H9 (cell line): ENCODE measurements around the gene TCTA. TPM values are rescaled to one million over a fixed set of nuclear protein-coding genes. Genes with fewer than 3 reads are reported as not detected.

ENCODE experiments used
- DNase-seq: peaks from one replicate; pipeline ENCODE4 v3.0.0-alpha.2; 2017
- H2AFZ ChIP-seq: one replicate; pipeline ENCODE4 v1.6.1; 2013; ENCODE audit warnings: mild to moderate bottlenecking, low read length, control low read depth, moderate library complexity
- H2AK5ac ChIP-seq: 2 replicates; pipeline ENCODE4 v1.6.1; 2013; ENCODE audit warnings: low read length, control low read depth, mixed read lengths; ENCODE audit not compliant: insufficient read length
- H2BK120ac ChIP-seq: one replicate; pipeline ENCODE4 v1.6.1; 2013; ENCODE audit warnings: low read depth, mild to moderate bottlenecking, low read length, control low read depth, inconsistent platforms; ENCODE audit not compliant: poor library complexity, severe bottlenecking
- H2BK12ac ChIP-seq: 2 replicates; pipeline ENCODE4 v1.6.1; 2013; ENCODE audit warnings: low read length, control low read depth, mixed read lengths, low read depth; ENCODE audit not compliant: insufficient read length
- H2BK15ac ChIP-seq: 2 replicates; pipeline ENCODE4 v1.6.1; 2013; ENCODE audit warnings: low read depth, low read length, control low read depth
- H2BK20ac ChIP-seq: one replicate; pipeline ENCODE4 v1.6.1; 2013; ENCODE audit warnings: low read depth, mild to moderate bottlenecking, low read length, control low read depth, inconsistent platforms; ENCODE audit not compliant: poor library complexity, severe bottlenecking
- H2BK5ac ChIP-seq: 2 replicates; pipeline ENCODE4 v1.6.1; 2013; ENCODE audit warnings: low read length, control low read depth, mixed read lengths; ENCODE audit not compliant: insufficient read length
- H3K14ac ChIP-seq: 2 replicates; pipeline ENCODE4 v1.6.1; 2013; ENCODE audit warnings: low read length, control low read depth; ENCODE audit not compliant: insufficient read depth
- H3K18ac ChIP-seq: 2 replicates; pipeline ENCODE4 v1.6.1; 2013; ENCODE audit warnings: low read depth, mild to moderate bottlenecking, mixed read lengths, low read length, control low read depth; ENCODE audit not compliant: insufficient read length
- H3K23ac ChIP-seq: 2 replicates; pipeline ENCODE4 v1.6.1; 2013; ENCODE audit warnings: low read length, control low read depth, mixed read lengths, low read depth; ENCODE audit not compliant: insufficient read length
- H3K23me2 ChIP-seq: 2 replicates; pipeline ENCODE4 v1.6.1; 2013; ENCODE audit warnings: low read depth, mild to moderate bottlenecking, mixed read lengths, low read length, control low read depth; ENCODE audit not compliant: insufficient read length, poor library complexity, severe bottlenecking
- H3K27ac ChIP-seq: 2 replicates; pipeline ENCODE4 v1.5.1; 2013; ENCODE audit warnings: low read length, control low read depth, mixed read lengths, low read depth; ENCODE audit not compliant: insufficient read length
- H3K27me3 ChIP-seq: 2 replicates; pipeline ENCODE4 v1.6.1; 2013; ENCODE audit warnings: low read length, control low read depth, inconsistent platforms; ENCODE audit not compliant: insufficient read depth
- H3K4ac ChIP-seq: 2 replicates; pipeline ENCODE4 v1.6.1; 2013; ENCODE audit warnings: low read depth, mild to moderate bottlenecking, control low read depth, inconsistent platforms, low read length, moderate library complexity
- H3K4me1 ChIP-seq: 2 replicates; pipeline ENCODE4 v1.6.1; 2013; ENCODE audit warnings: low read length, control low read depth, inconsistent platforms; ENCODE audit not compliant: insufficient read depth
- H3K4me2 ChIP-seq: 2 replicates; pipeline ENCODE4 v1.6.1; 2013; ENCODE audit warnings: low read length, control low read depth, mixed read lengths; ENCODE audit not compliant: insufficient read length, insufficient read depth
- H3K56ac ChIP-seq: 2 replicates; pipeline ENCODE4 v1.6.1; 2013; ENCODE audit warnings: low read depth, mild to moderate bottlenecking, mixed read lengths, low read length, control low read depth; ENCODE audit not compliant: insufficient read length
- H3K79me1 ChIP-seq: 2 replicates; pipeline ENCODE4 v1.6.1; 2013; ENCODE audit warnings: low read depth, mild to moderate bottlenecking, moderate library complexity, low read length, control low read depth, inconsistent platforms; ENCODE audit not compliant: insufficient read depth, poor library complexity, severe bottlenecking
- H3K79me2 ChIP-seq: 2 replicates; pipeline ENCODE4 v1.6.1; 2013; ENCODE audit warnings: low read length, control low read depth, inconsistent platforms; ENCODE audit not compliant: insufficient read depth
- H3K9ac ChIP-seq: 2 replicates; pipeline ENCODE4 v1.6.1; 2013; ENCODE audit warnings: low read length, control low read depth, mixed read lengths; ENCODE audit not compliant: insufficient read length; ENCODE audit errors: extremely low read depth
- H3K9me3 ChIP-seq: one replicate; pipeline ENCODE4 v1.6.1; 2013; ENCODE audit warnings: low read depth, low read length, inconsistent platforms; ENCODE audit not compliant: control insufficient read depth
- H3T11ph ChIP-seq: one replicate; pipeline ENCODE4 v1.6.1; 2013; ENCODE audit warnings: mild to moderate bottlenecking, low read length, control low read depth, inconsistent platforms
- H4K20me1 ChIP-seq: one replicate; pipeline ENCODE4 v1.6.1; 2013; ENCODE audit not compliant: control insufficient read depth, insufficient read length, insufficient read depth
- H4K5ac ChIP-seq: 2 replicates; pipeline ENCODE4 v1.6.1; 2013; ENCODE audit warnings: low read depth, mild to moderate bottlenecking, mixed read lengths, low read length, control low read depth; ENCODE audit not compliant: insufficient read length
- H4K8ac ChIP-seq: replicated peaks from 2 replicates; pipeline ENCODE4 v1.6.1; 2013; ENCODE audit warnings: low read length, control low read depth, mixed read lengths, low read depth; ENCODE audit not compliant: insufficient read length
- H4K91ac ChIP-seq: 2 replicates; pipeline ENCODE4 v1.6.1; 2013; ENCODE audit warnings: low read depth, mild to moderate bottlenecking, moderate library complexity, mixed read lengths, low read length, control low read depth; ENCODE audit not compliant: insufficient read length
- H3K27ac Mint-ChIP-seq, 3 experiments: 2 replicates in 2 of 3; 3 replicates in 1 of 3; pipeline ENCODE4 v1.8.0; 2020 to 2021; ENCODE audit warnings: mixed read lengths in 3 of 3, mild to moderate bottlenecking in 1 of 3, moderate library complexity in 1 of 3
- H3K27me3 Mint-ChIP-seq: 2 replicates; pipeline ENCODE4 v1.8.0; 2021; ENCODE audit warnings: low read depth, mild to moderate bottlenecking, moderate library complexity, mixed read lengths
- H3K36me3 Mint-ChIP-seq, 3 experiments: 2 replicates in 2 of 3; 3 replicates in 1 of 3; pipeline ENCODE4 v1.8.0; 2020 to 2021; ENCODE audit warnings: low read depth in 3 of 3, mixed read lengths in 3 of 3; ENCODE audit not compliant: insufficient read depth in 1 of 3
- H3K4me1 Mint-ChIP-seq, 2 experiments: 2 replicates each; pipeline ENCODE4 v1.8.0; 2020; ENCODE audit warnings: mixed read lengths in 2 of 2
- H3K4me3 Mint-ChIP-seq, 2 experiments: 2 replicates in 1 of 2; 3 replicates in 1 of 2; pipeline ENCODE4 v1.8.0; 2020 to 2021; ENCODE audit warnings: mild to moderate bottlenecking in 2 of 2, mixed read lengths in 2 of 2, moderate library complexity in 1 of 2
- H3K9me3 Mint-ChIP-seq, 2 experiments: 2 replicates in 1 of 2; 3 replicates in 1 of 2; pipeline ENCODE4 v1.8.0; 2020; ENCODE audit warnings: mild to moderate bottlenecking in 2 of 2, mixed read lengths in 2 of 2, moderate library complexity in 1 of 2
- WGBS: extraction: QIAGEN DNeasy Blood & Tissue Kit; methylation state at CpG from one replicate; pipeline ENCODE4 v1.1.7; 2013; ENCODE audit warnings: missing lambda C conversion rate, low lambda C conversion rate, mixed read lengths; ENCODE audit not compliant: insufficient read length; ENCODE audit errors: extremely low coverage; 5-methylcytosine and 5-hydroxymethylcytosine counted together
- total RNA-seq: library from RNA; stranded (reverse); gene quantifications from 2 replicates; pipeline ENCODE4 v1.2.1, GENCODE V29; 2021
- TF ChIP-seq, protein P1 (sequence below): fragments of 200-600 bp; sonication (generic); conservative IDR thresholded peaks from 3 replicates; pipeline ENCODE4 v1.8.0; 2021; ENCODE audit warnings: antibody characterized with exemption, mild to moderate bottlenecking

The TCTA gene
- total RNA-seq, 1 experiment from 2014 or later, result 11.2 TPM

DNA sequence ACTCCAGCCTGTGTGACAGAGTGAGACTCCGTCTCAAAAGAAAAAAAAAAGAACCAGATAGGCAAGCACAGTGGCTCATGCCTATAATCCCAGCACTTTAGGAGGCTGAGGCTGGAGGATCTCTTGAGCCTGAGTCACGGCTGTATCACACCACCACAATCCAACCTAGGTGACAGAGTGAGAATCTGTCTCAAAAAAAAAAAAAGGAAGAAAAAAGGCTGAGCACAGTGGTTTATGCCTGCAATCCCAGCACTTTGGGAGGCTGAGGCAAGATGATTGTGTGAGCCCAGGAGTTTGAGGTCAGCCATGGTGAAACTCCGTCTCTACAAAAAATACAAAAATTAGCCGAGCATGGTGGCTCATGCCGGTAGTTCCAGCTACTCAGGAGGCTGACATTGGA is 22.5 kb downstream of the TCTA start:
- no peaks in the 10 kb centered on the region for H3K9me3 Mint-ChIP-seq
- no peak overlapping the region for H2BK120ac ChIP-seq
- H2AFZ ChIP-seq, result no peak overlapping the region
- DNase-seq, result no peak
- H3K23me2 ChIP-seq, result no peaks in the 10 kb centered on the region
- no peak overlapping the region for H3T11ph ChIP-seq
- H3K4me1 ChIP-seq, result no peaks in the 10 kb centered on the region
- H3K14ac ChIP-seq, result no peak overlapping the region
- WGBS, result no CpG with 5 or more reads among the region's 5 CpGs
- H3K4me2 ChIP-seq, result no peak overlapping the region
- no peak overlapping the region for H3K18ac ChIP-seq
- H3K56ac ChIP-seq, result no peak overlapping the region
- H2BK12ac ChIP-seq, result no peak overlapping the region
- no peak overlapping the region for H2BK5ac ChIP-seq
- H4K5ac ChIP-seq, result no peak overlapping the region
- H3K9me3 ChIP-seq, result no peaks in the 10 kb centered on the region
- H4K91ac ChIP-seq, result no peak overlapping the region
- H3K9ac ChIP-seq, result no peak overlapping the region
- no peak overlapping the region for H2AK5ac ChIP-seq
- no peak overlapping the region for H2BK20ac ChIP-seq
- no peaks in the 10 kb centered on the region for H3K36me3 Mint-ChIP-seq
- H3K79me2 ChIP-seq, result no peaks in the 10 kb centered on the region
- no peak overlapping the region for H3K23ac ChIP-seq
- no peak overlapping the region for H3K27ac ChIP-seq
- H3K79me1 ChIP-seq, result no peaks in the 10 kb centered on the region
- H3K4me1 Mint-ChIP-seq, result no peaks in the 10 kb centered on the region
- TF ChIP-seq, protein P1, sequence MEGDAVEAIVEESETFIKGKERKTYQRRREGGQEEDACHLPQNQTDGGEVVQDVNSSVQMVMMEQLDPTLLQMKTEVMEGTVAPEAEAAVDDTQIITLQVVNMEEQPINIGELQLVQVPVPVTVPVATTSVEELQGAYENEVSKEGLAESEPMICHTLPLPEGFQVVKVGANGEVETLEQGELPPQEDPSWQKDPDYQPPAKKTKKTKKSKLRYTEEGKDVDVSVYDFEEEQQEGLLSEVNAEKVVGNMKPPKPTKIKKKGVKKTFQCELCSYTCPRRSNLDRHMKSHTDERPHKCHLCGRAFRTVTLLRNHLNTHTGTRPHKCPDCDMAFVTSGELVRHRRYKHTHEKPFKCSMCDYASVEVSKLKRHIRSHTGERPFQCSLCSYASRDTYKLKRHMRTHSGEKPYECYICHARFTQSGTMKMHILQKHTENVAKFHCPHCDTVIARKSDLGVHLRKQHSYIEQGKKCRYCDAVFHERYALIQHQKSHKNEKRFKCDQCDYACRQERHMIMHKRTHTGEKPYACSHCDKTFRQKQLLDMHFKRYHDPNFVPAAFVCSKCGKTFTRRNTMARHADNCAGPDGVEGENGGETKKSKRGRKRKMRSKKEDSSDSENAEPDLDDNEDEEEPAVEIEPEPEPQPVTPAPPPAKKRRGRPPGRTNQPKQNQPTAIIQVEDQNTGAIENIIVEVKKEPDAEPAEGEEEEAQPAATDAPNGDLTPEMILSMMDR, result no peak
- no peaks in the 10 kb centered on the region for H4K20me1 ChIP-seq
- no peak overlapping the region; a peak in 1 of 7 replicates for H3K27ac Mint-ChIP-seq
- H3K4ac ChIP-seq, result no peak overlapping the region
- H3K4me3 Mint-ChIP-seq, result no peak overlapping the region
- no peak overlapping the region for H4K8ac ChIP-seq
- no peaks in the 10 kb centered on the region; the same call in 1 of the 2 replicates for H3K27me3 Mint-ChIP-seq
- H3K27me3 ChIP-seq, result no peaks in the 10 kb centered on the region
- no peak overlapping the region for H2BK15ac ChIP-seq
